Measurements from ENCODE around the gene AJAP1. TPM values are rescaled to one million over a fixed set of nuclear protein-coding genes. Genes with fewer than 3 reads are reported as not detected.

The AJAP1 gene
- total RNA-seq, 3 donors from 2014 or later, result 0.09 to 1.1 (median 0.17) TPM

GRCh38 chr1:4755864-4756504, 101.6 kb downstream of the AJAP1 start:
- Histone ChIP-seq H3K36me3 (ENCODE audit: low read depth) (no peaks in the 10 kb centered on the region), H3K9me3 (no peaks in the 10 kb centered on the region), H3K4me3 (no peak overlapping the region), H3K4me1 (ENCODE audit: low read depth) (no peaks in the 10 kb centered on the region)
- ATAC-seq (no peak), DNase-seq (no peak)
- intact Hi-C loops (cut with DNase I, micrococcal nuclease), result no loop called here
- TF ChIP-seq, protein P1, sequence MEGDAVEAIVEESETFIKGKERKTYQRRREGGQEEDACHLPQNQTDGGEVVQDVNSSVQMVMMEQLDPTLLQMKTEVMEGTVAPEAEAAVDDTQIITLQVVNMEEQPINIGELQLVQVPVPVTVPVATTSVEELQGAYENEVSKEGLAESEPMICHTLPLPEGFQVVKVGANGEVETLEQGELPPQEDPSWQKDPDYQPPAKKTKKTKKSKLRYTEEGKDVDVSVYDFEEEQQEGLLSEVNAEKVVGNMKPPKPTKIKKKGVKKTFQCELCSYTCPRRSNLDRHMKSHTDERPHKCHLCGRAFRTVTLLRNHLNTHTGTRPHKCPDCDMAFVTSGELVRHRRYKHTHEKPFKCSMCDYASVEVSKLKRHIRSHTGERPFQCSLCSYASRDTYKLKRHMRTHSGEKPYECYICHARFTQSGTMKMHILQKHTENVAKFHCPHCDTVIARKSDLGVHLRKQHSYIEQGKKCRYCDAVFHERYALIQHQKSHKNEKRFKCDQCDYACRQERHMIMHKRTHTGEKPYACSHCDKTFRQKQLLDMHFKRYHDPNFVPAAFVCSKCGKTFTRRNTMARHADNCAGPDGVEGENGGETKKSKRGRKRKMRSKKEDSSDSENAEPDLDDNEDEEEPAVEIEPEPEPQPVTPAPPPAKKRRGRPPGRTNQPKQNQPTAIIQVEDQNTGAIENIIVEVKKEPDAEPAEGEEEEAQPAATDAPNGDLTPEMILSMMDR (IDR thresholded peaks at IDR 0.05), result no peak

DNA sequence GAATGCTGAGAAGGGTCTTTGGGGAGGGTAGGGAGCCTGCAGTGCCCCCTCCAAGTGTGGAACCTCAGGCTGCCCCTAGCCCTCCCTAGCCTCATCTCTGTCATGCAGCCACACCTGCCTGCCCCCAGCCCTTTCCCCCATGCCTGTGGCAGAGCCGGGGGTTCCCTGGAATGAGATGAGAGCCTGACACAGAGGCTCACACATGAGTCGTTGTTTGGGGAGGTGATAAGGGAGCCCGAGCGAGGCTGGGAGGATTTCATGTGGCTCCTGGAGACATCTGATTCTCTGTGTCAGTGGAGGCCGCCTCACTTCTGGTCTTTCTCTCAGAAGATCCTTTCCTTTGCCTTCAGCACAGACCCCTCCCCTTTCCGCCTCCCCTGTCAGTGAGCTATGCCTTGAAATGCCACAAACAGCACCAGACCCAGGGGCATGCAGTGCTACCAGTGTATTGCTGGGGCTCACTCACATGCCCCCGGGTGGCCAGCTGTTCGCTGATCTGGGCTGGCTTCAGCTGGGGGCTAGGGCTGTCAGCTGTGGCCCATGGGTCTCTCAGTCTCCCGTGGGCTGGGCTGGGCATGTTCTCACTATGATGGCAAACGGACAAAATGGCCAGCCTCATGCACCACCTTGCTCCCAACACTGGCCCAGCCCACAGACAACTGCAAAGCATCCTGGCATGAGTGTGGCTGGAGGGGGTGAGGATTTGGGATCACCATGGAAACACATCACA, 102.6 kb downstream of the AJAP1 start:
- TF ChIP-seq, protein P1 (IDR thresholded peaks at IDR 0.05), result no peak

GRCh38 chr1:4759671-4760070, 105.3 kb downstream of the AJAP1 start:
- intact Hi-C loops (cut with DNase I, micrococcal nuclease), result no loop called here
- Histone ChIP-seq H3K9me3 (no peaks in the 10 kb centered on the region), H3K4me1 (ENCODE audit: low read depth) (no peaks in the 10 kb centered on the region), H3K4me3 (no peak overlapping the region), H3K36me3 (ENCODE audit: low read depth) (no peaks in the 10 kb centered on the region)
- TF ChIP-seq, protein P1 (IDR thresholded peaks at IDR 0.05), result no peak
- no peak for DNase-seq
- no peak for ATAC-seq

More for the DNA sequence above, 102.6 kb downstream of the AJAP1 start:
- no peak for DNase-seq
- intact Hi-C loops (cut with DNase I, micrococcal nuclease), result no loop called here
- ATAC-seq, result no peak
- Histone ChIP-seq H3K4me3 (no peak overlapping the region), H3K4me1 (ENCODE audit: low read depth) (no peaks in the 10 kb centered on the region), H3K9me3 (no peaks in the 10 kb centered on the region), H3K36me3 (ENCODE audit: low read depth) (no peaks in the 10 kb centered on the region)

GRCh38 chr1:4760088-4760487, 105.7 kb downstream of the AJAP1 start:
- Histone ChIP-seq H3K4me1 (ENCODE audit: low read depth) (no peaks in the 10 kb centered on the region), H3K4me3 (no peak overlapping the region), H3K9me3 (no peaks in the 10 kb centered on the region), H3K36me3 (ENCODE audit: low read depth) (no peaks in the 10 kb centered on the region)
- ATAC-seq, result no peak
- intact Hi-C loops (cut with DNase I, micrococcal nuclease), result no loop called here
- TF ChIP-seq, protein P1 (IDR thresholded peaks at IDR 0.05), result no peak
- no peak for DNase-seq

DNA sequence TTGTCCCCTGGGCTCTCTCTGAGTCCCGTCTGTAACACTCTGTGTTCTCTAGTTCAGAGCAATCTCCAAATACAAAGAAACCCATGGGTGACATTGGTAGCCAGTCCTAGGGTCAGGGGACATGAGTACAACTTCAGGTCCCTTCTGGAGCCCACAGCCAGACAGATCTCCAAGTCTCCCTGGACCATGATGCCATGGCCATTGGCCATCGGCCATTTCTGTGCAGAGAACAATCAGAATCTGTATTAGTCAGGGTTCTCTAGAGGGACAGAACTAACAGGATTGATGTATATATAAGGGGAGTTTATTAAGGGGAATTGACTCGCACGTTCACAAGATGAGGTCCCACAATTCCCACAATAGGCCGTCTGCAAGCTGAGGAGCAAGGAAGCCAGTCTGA, 106.9 kb downstream of the AJAP1 start:
- ATAC-seq (no peak), DNase-seq (no peak)
- no peaks in the 10 kb centered on the region for H3K4me1 ChIP-seq (ENCODE audit: low read depth)
- intact Hi-C loops (cut with DNase I, micrococcal nuclease), result no loop called here
- TF ChIP-seq, protein P1 (IDR thresholded peaks at IDR 0.05), result no peak
- H3K4me3 ChIP-seq, result no peak overlapping the region
- no peaks in the 10 kb centered on the region for H3K36me3 ChIP-seq (ENCODE audit: low read depth)
- H3K9me3 ChIP-seq, result no peaks in the 10 kb centered on the region
